Neural progenitor cell (in vitro differentiated cells): Measurements from ENCODE around the gene ZC3HAV1L. TPM values are rescaled to one million over a fixed set of nuclear protein-coding genes. Genes with fewer than 3 reads are reported as not detected.

Experiments used
- DNase-seq: peaks from one replicate; pipeline ENCODE4 v3.0.0-alpha.2; 2016; ENCODE audit warnings: low spot score
- H2AFZ ChIP-seq: fragments of 200-600 bp; sonication (generic); replicated peaks from 2 replicates; pipeline ENCODE4 v1.6.1; 2016; ENCODE audit warnings: antibody characterized with exemption
- H3F3A ChIP-seq: fragments of 200-600 bp; sonication (generic); 2 replicates; pipeline ENCODE4 v1.6.1; 2016; ENCODE audit warnings: antibody characterized with exemption, low read depth
- H3K27ac ChIP-seq: fragments of 200-600 bp; sonication (generic); 2 replicates; pipeline ENCODE4 v1.5.1; 2016; ENCODE audit warnings: mild to moderate bottlenecking
- H3K27me3 ChIP-seq: fragments of 200-600 bp; sonication (generic); 2 replicates; pipeline ENCODE4 v1.6.1; 2016; ENCODE audit warnings: mild to moderate bottlenecking, moderate library complexity
- H3K36me3 ChIP-seq: fragments of 200-600 bp; sonication (generic); 2 replicates; pipeline ENCODE4 v1.5.1; 2016
- H3K4me1 ChIP-seq: fragments of 200-600 bp; sonication (generic); 2 replicates; pipeline ENCODE4 v1.6.1; 2016; ENCODE audit warnings: mixed run types
- H3K4me2 ChIP-seq: fragments of 200-600 bp; sonication (generic); 2 replicates; pipeline ENCODE4 v1.6.1; 2016
- H3K4me3 ChIP-seq: fragments of 200-600 bp; sonication (generic); 2 replicates; pipeline ENCODE4 v1.5.1; 2016
- H3K79me2 ChIP-seq: fragments of 200-600 bp; sonication (generic); 2 replicates; pipeline ENCODE4 v1.6.1; 2016; ENCODE audit warnings: low read depth
- H3K9ac ChIP-seq: fragments of 200-600 bp; sonication (generic); 2 replicates; pipeline ENCODE4 v1.6.1; 2016
- H3K9me3 ChIP-seq: fragments of 200-600 bp; sonication (generic); 2 replicates; pipeline ENCODE4 v1.5.1; 2016; ENCODE audit warnings: low read depth
- H4K20me1 ChIP-seq: fragments of 200-600 bp; sonication (generic); 2 replicates; pipeline ENCODE4 v1.6.1; 2016; ENCODE audit warnings: low read depth
- H3K27ac Mint-ChIP-seq: 3 replicates; pipeline ENCODE4 v1.8.0; 2021; ENCODE audit warnings: mixed read lengths
- H3K27me3 Mint-ChIP-seq: 2 replicates; pipeline ENCODE4 v1.8.0; 2022; ENCODE audit warnings: low read depth, mild to moderate bottlenecking, inconsistent platforms, moderate library complexity, mixed read lengths; ENCODE audit not compliant: insufficient read depth
- H3K36me3 Mint-ChIP-seq: 3 replicates; pipeline ENCODE4 v1.8.0; 2021; ENCODE audit warnings: mixed read lengths
- H3K4me1 Mint-ChIP-seq: 3 replicates; pipeline ENCODE4 v1.8.0; 2021; ENCODE audit warnings: mixed read lengths
- H3K4me3 Mint-ChIP-seq: 3 replicates; pipeline ENCODE4 v1.8.0; 2021; ENCODE audit warnings: mild to moderate bottlenecking, moderate library complexity, mixed read lengths
- H3K9me3 Mint-ChIP-seq: 3 replicates; pipeline ENCODE4 v1.8.0; 2020; ENCODE audit warnings: mixed read lengths
- CTCF ChIP-seq: fragments of 200-600 bp; sonication (generic); IDR thresholded peaks from 2 replicates; pipeline ENCODE4 v1.5.1; 2017; ENCODE audit warnings: antibody characterized with exemption, mild to moderate bottlenecking
- EZH2 ChIP-seq: fragments of 200-600 bp; sonication (generic); IDR thresholded peaks from 2 replicates; pipeline ENCODE4 v1.6.1; 2017; ENCODE audit warnings: antibody characterized with exemption, mild to moderate bottlenecking, moderate library complexity
- EZH2phosphoT487 ChIP-seq: fragments of 200-600 bp; sonication (generic); IDR thresholded peaks from 2 replicates; pipeline ENCODE4 v1.6.1; 2017; ENCODE audit warnings: antibody characterized with exemption
- total RNA-seq: library from RNA; depleted of rRNA; stranded (reverse); fragments of >200 nt; gene quantifications from 2 replicates; pipeline ENCODE4 v1.2.3, GENCODE V29; 2015; ENCODE audit warnings: low replicate concordance

The ZC3HAV1L gene, protein sequence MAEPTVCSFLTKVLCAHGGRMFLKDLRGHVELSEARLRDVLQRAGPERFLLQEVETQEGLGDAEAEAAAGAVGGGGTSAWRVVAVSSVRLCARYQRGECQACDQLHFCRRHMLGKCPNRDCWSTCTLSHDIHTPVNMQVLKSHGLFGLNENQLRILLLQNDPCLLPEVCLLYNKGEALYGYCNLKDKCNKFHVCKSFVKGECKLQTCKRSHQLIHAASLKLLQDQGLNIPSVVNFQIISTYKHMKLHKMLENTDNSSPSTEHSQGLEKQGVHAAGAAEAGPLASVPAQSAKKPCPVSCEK
- total RNA-seq = 7.1 and 9.5 TPM in 2 replicates

GRCh38 chr7:139035586-139036353, at the start of gene ZC3HAV1L:
Gene ZC3HAV1L, minus strand, starts transcription at chr7:139036042. Its CDS starts 25 bp downstream, at chr7:139036017.
- H3K4me2 ChIP-seq = peak within 1 kb of the TSS; percentile 81
- H3K27ac Mint-ChIP-seq = no peak within 1 kb of the TSS
- H3K4me3 ChIP-seq = peak within 1 kb of the TSS; percentile 51
- peaks cover 2% of the 10 kb centered on the region for H3K9me3 Mint-ChIP-seq
- H2AFZ ChIP-seq = peak within 1 kb of the TSS; percentile 95
- H3K9me3 ChIP-seq = no peaks in the 10 kb centered on the region
- H3K4me3 Mint-ChIP-seq = peak within 1 kb of the TSS; percentile 78
- H3K79me2 ChIP-seq = no peaks in the 10 kb centered on the region
- peak; percentile 65 for DNase-seq
- H3K27ac ChIP-seq = no peak within 1 kb of the TSS
- no peaks in the 10 kb centered on the region for H4K20me1 ChIP-seq
- no peaks in the 10 kb centered on the region for H3F3A ChIP-seq
- peaks cover 23% of the 10 kb centered on the region for H3K27me3 ChIP-seq
- H3K4me1 Mint-ChIP-seq = no peaks in the 10 kb centered on the region
- TF ChIP-seq EZH2phosphoT487 = no peak
- no peak for TF ChIP-seq EZH2
- no peak for TF ChIP-seq CTCF
- H3K27me3 Mint-ChIP-seq = peaks cover 7% of the 10 kb centered on the region
- H3K9ac ChIP-seq = no peak within 1 kb of the TSS
- no peaks in the 10 kb centered on the region for H3K36me3 Mint-ChIP-seq
- H3K4me1 ChIP-seq = no peaks in the 10 kb centered on the region
- H3K36me3 ChIP-seq = no peaks in the 10 kb centered on the region

DNA sequence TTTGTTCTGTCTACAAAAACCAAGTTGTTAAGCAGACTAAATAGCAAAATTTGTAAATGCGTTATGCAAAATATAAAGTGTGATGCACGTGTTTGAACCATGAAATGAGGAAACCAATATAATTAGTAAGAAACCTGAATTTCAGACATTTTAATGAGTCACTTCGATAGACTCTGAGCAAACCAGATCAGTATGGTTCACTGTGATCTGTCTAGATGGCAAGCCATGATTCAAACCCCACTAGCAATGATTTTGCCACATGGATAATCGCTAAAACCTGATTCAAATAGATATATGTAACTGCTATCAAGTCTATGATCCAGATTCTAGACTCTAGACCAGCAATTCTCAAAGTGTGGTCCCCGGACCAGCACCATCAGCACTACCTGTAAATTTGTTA, 48.9 kb upstream of the ZC3HAV1L start:
- Histone ChIP-seq H3K27ac (no peak overlapping the region), H3K27me3 (no peaks in the 10 kb centered on the region), H2AFZ (no peak overlapping the region), H3K4me3 (no peak overlapping the region), H3K9ac (no peak overlapping the region), H4K20me1 (no peaks in the 10 kb centered on the region), H3K79me2 (no peaks in the 10 kb centered on the region), H3K9me3 (no peaks in the 10 kb centered on the region), H3F3A (no peaks in the 10 kb centered on the region), H3K36me3 (no peaks in the 10 kb centered on the region), H3K4me1 (no peaks in the 10 kb centered on the region), H3K4me2 (no peak overlapping the region)
- peaks cover 2% of the 10 kb centered on the region for H3K9me3 Mint-ChIP-seq
- TF ChIP-seq EZH2 = no peak
- no peak for TF ChIP-seq CTCF
- TF ChIP-seq EZH2phosphoT487 = no peak
- H3K4me3 Mint-ChIP-seq = no peak overlapping the region
- no peak for DNase-seq
- H3K36me3 Mint-ChIP-seq = peaks cover 15% of the 10 kb centered on the region
- H3K27ac Mint-ChIP-seq = no peak overlapping the region
- no peaks in the 10 kb centered on the region for H3K4me1 Mint-ChIP-seq
- H3K27me3 Mint-ChIP-seq = peaks cover 3% of the 10 kb centered on the region

GRCh38 chr7:139081584-139081983, 45.7 kb upstream of the ZC3HAV1L start:
- no peaks in the 10 kb centered on the region for H3K9me3 Mint-ChIP-seq
- Histone ChIP-seq H3K36me3 (no peaks in the 10 kb centered on the region), H3K4me2 (no peak overlapping the region), H3K27me3 (no peaks in the 10 kb centered on the region), H2AFZ (no peak overlapping the region), H3F3A (no peaks in the 10 kb centered on the region), H4K20me1 (no peaks in the 10 kb centered on the region), H3K4me3 (no peak overlapping the region), H3K4me1 (no peaks in the 10 kb centered on the region), H3K27ac (no peak overlapping the region), H3K79me2 (no peaks in the 10 kb centered on the region), H3K9ac (no peak overlapping the region), H3K9me3 (no peaks in the 10 kb centered on the region)
- no peaks in the 10 kb centered on the region for H3K4me1 Mint-ChIP-seq
- no peak overlapping the region for H3K4me3 Mint-ChIP-seq
- peaks cover 4% of the 10 kb centered on the region for H3K36me3 Mint-ChIP-seq
- no peak for TF ChIP-seq EZH2phosphoT487
- no peaks in the 10 kb centered on the region for H3K27me3 Mint-ChIP-seq
- no peak overlapping the region for H3K27ac Mint-ChIP-seq
- DNase-seq = no peak

- Histone ChIP-seq H4K20me1 (no peaks in the 10 kb centered on the region), H3K36me3 (no peaks in the 10 kb centered on the region), H3K4me1 (no peaks in the 10 kb centered on the region), H3K79me2 (no peaks in the 10 kb centered on the region), H3K9me3 (no peaks in the 10 kb centered on the region), H3K4me3 (no peak overlapping the region), H3F3A (no peaks in the 10 kb centered on the region), H3K27ac (no peak overlapping the region), H3K9ac (no peak overlapping the region), H2AFZ (no peak overlapping the region), H3K27me3 (no peaks in the 10 kb centered on the region), H3K4me2 (no peak overlapping the region)
- H3K4me3 Mint-ChIP-seq = no peak overlapping the region
- H3K4me1 Mint-ChIP-seq = no peaks in the 10 kb centered on the region
- peaks cover under 1% of the 10 kb centered on the region for H3K36me3 Mint-ChIP-seq
- TF ChIP-seq EZH2 = no peak
- TF ChIP-seq EZH2phosphoT487 = no peak
- no peak for TF ChIP-seq CTCF
- no peak overlapping the region for H3K27ac Mint-ChIP-seq
- H3K9me3 Mint-ChIP-seq = no peaks in the 10 kb centered on the region
- DNase-seq = no peak
- no peaks in the 10 kb centered on the region for H3K27me3 Mint-ChIP-seq
Observed at GRCh38 chr7:139080905-139081304, 45.1 kb upstream of the ZC3HAV1L start.
